ENCODE data around the gene CELSR1.

CELSR1 gene

DNA sequence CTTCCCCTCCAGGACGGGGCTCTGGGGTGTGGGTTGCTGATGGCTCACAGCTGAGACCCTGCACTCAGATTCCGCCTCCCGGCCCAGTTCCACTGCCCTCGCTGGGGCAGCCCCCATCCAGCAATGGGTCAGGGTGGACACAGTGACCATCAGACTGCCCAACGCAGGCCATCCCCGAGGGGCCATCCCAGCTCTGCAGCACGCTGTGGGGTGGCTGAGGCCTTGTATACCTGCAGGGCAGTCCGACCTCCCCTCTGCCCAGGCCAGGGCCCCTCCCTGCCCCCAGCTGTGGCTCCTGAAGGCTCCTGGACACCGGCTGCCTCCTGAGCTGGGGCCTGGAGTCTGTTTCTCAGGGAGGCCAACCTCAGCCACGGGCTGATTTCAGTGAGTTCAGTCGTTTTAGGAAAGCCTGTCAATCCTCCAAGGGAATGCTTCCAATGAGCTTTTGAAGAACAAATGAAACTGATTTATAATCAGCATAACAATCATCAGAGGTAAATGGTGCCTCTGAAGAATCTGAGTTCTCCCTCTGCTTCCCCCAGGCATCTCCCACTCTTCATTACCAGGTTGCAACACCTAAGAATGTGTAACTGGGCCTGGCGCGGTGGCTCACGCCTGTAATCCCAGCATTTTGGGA, 95.1 kb downstream of the CELSR1 start:
- no peak for DNase-seq
- intact Hi-C loops (cut with DNase I), result loop anchor here (10.0 kb wide), 1 partner anchor 68 kb away; no protein-coding TSS in a partner anchor

DNA sequence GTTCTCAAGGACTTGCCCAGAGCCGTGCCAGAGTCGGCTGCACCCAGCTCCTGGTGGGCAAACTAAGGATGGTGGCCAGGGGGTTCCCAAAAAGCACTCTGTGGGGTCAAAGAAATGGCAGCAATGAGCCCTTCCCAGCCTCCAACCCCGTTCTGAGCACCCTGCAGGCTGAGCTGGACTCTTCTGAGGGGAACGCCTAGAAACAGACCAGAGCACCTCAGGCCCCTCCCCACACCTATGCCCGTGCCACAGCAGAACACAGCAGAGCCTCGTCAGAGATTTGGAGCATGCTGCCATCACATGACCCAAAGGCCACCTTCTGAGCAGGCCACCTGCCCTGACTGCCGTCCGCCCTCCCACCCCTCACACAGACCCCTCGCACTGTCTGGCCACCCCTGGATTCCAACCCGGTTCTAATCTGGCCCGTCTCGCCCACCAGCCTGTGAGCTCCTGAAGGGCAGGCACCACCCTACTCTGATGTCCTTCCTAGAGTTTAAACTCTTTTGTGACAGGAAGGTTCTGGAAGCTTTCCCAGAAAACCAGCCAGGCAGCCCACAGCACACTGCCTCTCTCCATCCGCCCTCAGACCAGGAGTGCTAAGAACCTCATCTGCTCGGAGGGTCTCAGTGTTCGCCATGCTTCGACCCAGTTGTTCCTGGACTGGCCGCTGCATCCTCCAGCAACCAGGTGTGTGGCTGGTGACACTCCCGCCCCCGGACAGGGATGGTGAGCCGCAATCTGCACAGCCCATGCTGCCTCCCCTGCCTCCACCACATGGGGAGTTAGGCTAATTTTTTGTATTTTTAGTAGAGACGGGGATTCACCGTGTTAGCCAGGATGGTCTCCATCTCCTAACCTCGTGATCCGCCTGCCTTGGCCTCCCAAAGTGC, 97.6 kb downstream of the CELSR1 start:
- DNase-seq, result no peak
- intact Hi-C loops (cut with DNase I), result loop anchor here (10.0 kb wide), 1 partner anchor 65 kb away; no protein-coding TSS in a partner anchor

DNA sequence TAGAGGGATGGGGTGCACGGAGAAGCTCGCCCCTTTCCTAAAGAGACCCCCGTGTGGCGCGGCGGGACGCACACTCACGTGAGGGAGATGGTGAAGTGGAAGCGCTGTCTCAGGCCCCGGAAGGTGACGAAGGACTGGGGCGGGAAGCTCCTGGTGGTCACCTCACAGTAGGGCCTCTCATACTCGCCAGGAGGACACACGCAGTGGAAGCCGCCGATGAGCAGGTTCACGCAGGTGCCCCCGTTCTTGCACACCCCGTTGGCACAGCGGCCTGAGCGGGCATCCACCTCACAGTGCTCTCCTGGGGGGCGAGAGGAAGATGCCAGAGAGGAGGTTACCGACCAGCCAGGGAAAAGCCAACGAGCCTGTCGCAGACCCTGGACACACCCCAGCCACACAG, 98.3 kb downstream of the CELSR1 start:
- no peak for DNase-seq
- intact Hi-C loops (cut with DNase I), result no loop called here

DNA sequence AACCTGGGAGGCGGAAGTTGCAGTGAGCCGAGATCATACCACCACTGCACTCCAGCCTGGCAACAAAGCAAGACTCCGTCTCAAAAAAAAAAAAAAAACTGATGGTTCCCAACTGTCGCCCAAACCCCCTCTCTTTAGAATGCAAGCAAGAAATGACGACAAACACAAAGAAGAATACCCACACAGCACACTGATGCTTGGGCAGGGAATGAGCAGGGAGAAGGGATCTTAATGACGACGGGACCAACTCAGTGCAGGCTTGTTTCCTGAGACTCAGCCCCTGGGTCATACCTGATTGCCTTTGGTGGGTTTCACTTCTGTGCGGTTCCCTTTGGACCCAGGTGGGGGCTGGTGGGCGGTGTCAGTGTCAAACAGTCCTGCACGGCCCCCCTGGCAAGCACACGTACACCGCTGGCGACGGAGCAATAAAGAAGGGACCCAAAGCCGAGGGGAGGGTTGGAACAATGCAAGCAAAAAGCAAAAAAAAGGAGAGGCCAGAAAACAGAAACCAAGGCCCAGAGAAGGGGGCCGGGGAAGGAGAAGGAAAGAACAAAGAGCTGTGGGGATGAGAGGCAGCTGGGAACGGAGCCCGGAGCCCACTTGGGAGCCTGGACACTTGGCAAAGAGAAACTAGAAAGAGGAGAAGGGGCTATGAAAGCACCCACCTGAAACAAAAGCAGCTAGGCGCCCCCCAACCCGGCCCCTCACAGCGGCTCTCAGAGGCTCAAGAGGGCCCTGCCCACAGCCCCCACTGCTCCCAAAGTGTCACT, 99.6 kb downstream of the CELSR1 start:
- intact Hi-C loops (cut with DNase I), result no loop called here
- DNase-seq, result no peak

DNA sequence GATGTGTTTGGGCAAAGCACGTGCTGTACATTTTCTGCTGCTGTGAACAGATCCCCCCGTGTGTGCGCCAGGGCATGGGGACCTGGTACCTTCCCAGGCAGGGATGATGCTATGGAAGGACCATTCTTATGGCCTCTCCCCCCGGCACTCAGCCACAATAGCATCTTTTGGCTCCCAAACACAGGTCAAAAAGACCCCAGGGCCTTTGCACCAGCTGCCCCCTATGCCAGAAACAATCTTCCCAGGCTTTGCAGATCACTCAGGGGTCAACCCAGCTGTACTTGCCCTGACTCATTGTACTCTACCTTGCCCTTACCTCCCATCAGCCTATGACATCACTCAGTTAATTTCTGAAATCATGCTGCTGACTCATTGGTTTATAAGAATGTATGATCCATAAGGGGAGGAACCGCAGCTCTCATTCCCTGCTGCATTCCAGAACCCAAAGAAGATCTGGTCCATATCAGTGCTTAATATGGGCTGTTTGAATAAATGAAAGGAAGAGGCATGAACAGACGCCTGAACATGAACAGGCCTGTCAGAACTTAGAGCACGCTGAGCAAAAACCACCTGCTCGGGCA, 100.7 kb downstream of the CELSR1 start:
- DNase-seq, result no peak
- intact Hi-C loops (cut with DNase I), result no loop called here

DNA sequence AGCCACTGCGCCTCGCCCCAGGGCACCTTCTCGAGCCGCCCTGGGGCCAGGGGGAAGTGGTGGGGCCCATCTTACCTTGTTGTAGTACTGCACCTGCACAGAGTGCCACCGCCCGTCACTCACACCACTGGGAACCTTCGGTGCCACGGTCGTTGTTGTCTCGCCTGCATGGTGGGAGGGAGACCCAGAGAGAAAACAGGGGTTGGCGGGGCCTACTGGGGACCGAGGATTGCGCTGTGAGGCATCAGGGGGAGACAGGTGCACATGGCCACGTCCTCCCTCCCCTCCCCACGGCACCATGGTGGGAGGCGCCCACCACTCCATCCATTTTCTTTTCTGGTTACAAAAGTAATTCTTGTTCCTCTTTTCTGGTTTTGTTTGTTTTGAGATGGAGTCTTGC, 104.1 kb downstream of the CELSR1 start:
- intact Hi-C loops (cut with DNase I), result no loop called here

DNA sequence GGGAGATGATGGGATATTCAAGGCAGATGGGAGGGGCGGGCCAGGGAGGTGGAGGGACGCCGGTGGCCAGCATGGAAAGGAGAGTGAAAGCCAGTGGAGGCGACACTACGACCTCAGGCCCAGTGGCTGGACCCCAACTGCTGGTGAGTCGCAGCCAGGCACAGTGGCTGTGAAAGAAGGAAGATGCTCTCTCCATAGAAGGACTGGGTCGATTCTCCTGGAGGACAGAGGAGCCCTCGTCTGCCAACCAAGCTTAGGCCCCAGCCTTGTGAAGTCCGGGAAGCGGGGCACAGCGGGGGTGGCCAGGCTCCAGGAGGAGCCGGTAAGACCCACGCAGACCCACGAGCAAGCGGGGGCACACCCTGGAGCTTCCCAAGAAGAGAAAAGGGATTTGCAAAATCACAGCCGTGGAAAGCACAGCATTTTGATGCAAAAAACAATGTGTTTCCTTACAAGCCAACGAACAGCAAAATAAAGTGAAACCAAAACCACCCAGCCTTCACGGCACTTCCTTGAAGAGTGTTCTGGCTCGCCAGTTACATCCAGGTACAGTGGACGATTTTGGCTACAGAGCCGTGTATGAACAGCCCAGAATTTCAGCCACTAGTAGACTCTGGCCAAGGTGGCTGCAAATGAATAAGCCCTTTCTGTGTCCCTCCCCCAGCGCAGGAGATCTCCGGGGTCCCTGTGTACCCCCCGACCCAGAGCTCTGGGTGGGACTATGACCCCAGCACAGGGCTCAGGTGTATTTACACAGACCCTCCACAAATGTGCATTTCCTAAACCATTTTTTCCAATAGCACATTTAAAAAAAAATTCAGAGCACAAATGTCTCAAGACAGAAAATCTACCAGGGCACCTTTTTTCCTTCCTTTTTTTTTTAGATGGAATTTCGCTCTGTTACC, 105.0 kb downstream of the CELSR1 start:
- intact Hi-C loops (cut with DNase I), result no loop called here
- DNase-seq, result no peak

More for the DNA sequence above, 104.1 kb downstream of the CELSR1 start:
- DNase-seq, result no peak

DNA sequence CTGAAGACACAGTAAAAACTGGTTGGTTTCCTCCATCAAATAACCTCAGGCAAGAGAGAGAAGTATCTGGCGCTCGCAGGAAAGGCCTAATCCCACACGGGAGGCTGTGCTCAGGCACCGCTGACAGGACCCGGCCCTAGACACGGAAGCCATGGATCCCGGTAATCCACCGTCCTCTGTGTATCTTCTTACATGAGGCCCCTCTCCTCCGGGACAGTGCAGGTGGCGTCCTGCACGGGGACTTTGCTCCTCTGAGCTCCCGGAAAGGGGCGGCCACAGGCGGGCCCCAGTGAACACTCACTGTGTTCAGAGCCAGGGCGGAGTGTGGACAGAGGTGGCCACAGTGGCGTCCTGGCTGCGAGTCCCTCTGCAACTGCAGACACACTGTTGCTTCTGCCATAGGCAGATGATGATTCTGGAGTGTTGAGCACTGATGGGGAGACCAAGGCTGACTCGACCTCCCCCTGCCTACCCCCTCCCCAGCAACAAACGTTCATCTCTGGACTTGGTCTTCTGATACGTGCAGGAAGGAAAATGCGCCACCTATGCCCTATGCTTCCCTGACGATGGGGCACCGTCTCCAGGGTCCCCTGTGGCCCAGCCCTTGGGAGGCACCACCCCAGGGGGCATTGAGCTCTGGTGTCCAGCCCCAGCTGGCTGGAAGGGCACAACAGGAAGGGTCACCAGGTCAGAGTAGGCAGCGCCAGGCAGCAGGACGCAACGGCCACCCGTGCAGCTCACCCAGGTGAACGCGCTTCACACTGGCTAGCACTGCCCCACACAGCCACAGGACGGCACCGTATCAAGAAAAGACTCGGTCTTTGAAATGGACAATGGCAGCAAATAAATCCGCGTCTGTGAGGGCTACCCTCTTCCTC, 106.2 kb downstream of the CELSR1 start:
- intact Hi-C loops (cut with DNase I), result no loop called here
- DNase-seq, result no peak

DNA sequence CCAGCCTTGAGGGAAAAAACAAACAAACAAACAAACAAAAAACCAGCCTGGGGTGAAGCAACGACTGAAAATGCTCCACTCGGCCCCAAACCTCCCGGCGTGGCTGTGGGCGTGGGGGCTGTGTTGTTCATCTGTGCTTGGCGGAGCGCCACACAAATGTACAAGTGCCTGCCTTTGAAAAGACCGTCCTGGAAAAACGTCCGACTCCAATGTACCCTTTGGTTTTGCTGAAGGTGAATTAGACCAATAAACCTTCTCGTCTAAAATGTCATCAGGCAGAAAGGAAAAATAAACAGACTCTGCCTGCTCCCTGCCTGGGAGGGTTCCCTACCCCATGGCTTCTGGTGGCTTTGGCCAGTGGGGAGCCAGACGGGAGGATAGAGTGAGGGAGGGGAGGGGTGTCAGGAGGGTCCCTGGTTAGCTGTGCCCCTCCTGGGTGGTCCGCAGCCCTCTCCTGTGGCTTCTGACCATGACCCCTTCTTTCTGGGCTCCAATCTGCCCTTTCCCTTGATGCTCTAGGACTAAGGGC, 108.0 kb downstream of the CELSR1 start:
- no peak for DNase-seq
- intact Hi-C loops (cut with DNase I), result no loop called here

DNA sequence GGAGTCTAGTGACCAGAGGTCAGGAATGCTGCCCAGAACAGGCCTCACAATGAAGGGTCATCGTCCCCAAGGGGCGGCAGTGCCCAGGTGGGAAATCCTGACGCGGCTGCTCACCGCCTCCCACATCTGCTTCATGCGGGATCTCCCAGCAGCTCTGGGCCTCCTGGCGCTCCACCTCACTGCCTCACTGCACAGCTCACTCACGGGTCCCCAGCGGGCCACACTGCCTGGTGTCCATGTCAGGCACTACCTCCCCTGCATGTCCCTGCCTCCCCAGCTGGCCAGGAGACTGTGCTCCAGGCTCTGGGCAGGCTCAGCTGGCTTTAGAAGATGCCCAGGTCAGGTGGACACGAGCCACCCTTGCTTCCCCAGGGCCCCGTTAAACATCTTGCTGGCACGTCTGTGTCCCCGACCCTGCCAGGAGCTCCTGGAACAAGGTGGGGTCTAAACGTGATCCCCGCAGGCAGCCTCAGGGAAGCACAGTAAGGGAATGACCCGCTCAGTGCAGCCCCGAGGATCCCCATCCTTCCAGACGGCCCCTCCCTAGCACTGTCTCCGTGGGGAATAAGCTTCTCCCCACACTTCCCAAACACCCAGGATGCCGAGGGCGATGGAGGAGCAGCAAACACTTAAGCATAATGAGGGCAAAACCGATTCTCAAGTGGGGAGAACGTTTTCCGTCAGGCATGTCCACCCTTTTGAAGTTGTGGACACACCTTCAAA, 108.7 kb downstream of the CELSR1 start:
- DNase-seq, result no peak

DNA sequence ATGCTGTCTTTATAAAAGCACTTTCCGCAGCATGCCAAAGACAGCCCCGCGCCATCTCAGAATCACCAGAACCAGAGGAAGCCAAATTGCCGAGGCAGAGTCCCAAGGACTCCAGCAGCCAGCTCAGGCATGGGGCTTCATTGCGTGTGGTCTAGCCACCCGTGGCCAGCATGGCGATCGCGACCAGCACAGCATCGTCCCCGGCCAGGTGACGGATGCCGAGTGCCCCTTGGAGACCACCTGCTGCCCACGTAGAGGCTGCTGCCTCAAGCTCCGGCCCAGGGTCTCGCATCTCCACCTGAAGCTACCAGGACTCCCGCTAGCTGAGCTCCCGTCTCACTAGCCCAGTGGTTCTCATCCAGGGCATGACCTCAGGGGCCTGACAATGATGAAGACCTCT, 109.2 kb downstream of the CELSR1 start:
- no peak for DNase-seq
- intact Hi-C loops (cut with DNase I), result no loop called here

More for the DNA sequence above, 108.7 kb downstream of the CELSR1 start:
- intact Hi-C loops (cut with DNase I), result no loop called here

DNA sequence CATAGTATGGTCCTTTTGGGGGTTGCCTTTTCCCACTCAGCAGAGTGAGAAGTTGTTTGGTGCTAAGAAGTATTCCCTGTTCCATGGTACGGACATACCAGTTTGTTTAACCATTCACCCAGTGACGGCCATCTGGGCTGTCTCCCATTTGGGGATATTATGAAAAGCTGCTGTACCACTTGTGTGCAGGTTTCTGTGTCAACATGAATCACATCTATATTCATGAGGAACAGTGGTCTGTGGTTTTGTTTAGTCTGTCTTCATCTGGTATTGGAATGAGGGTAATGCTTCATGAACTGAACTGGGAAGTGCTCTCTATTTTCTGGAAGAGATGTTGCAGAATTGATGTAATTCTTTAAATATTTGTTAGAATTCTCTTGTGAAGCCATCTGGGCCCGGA, 112.4 kb downstream of the CELSR1 start:
- intact Hi-C loops (cut with DNase I), result no loop called here
- no peak for DNase-seq

DNA sequence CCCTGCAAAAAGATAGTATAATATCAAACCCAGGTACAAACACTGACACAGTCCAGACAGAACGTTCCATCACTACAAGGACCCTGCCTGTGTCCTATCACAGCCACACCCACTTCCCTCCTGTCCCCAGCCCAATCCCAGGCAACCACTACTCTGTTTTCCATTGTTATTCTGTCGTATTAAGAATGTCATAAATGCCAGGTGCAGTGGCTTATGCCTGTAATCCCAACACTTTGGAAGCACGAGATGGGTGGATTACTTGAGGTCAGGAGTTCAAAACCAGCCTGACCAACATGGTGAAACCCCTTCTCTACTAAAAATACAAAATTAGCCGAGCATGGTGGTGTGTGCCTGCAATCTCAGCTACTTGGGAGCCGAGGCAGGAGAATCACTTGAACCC, 112.9 kb downstream of the CELSR1 start:
- DNase-seq, result no peak
- intact Hi-C loops (cut with DNase I), result no loop called here

DNA sequence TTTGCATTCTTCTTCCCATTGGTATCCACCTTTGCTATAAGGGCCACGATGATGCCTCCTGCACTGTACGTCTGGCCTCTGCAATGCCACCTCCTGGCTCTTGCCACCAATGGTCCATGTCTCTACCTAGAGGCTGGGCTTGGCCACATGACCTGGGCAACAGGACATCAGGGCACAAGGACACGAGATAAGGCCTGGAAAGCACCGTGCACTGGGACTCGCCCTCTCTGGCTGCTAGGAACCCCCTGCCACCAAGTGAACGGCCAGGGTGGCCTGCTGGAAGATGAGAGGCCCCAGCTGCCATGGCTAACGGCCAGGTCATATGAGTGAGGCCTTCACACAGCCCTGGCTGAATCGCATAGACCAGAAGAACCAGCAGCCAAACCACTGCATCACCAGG, 114.5 kb downstream of the CELSR1 start:
- intact Hi-C loops (cut with DNase I), result no loop called here
- peak in 16 of 42 donors; percentile 15 to 59 (median 32) for DNase-seq

DNA sequence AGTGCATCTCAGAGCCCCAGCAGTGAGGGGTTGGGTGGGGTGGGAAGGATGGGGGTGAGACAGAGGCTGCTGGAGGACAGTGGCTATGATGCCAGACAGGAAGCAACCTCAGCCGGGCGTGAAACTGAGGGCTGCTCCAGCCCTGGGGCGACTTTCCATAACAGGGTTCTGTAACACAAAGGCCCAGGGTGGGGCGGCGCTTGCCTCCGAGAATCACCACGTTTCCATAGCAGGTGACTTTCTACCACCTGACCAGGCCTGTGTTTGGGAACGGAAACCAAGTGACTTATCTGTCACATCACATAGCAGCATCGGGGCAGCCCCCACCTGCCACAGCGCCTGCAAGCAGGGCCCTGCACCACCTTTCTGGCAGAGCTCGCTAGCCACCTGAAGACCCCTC, 116.2 kb downstream of the CELSR1 start:
- intact Hi-C loops (cut with DNase I), result no loop called here
- DNase-seq, result no peak

DNA sequence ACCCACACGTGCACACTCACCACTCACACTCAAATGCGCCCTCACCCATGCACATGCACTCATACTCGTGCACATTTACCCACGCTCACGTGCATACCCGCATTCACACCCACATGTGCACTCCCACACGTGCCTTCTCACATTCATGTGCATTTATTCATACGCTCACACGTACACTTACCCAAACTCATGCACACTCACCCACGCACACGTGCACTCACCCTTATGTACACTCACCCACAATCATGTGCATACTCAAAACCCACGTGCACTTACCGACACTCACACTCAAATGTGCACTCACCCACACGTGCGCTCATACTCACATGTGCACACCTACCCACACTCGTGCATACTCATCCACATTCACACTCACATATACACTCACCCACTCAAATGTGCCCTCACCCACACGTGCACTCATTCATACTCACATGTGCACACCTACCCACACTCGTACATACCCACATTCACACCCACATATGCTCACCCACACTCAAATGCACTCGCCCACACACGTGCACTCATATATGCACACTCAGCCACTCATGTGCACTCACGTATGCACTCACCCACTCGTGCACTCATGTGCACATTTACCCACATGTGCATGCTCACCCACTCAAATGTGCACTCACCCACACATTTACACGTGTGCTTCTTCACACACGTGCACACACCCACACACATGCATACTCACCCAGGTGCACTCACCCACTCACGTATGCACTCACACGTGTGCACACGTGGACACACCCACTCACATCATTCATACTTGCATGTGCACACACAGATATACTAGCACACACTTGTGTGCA, 117.5 kb downstream of the CELSR1 start:
- intact Hi-C loops (cut with DNase I), result no loop called here

More for the DNA sequence above, 117.5 kb downstream of the CELSR1 start:
- no peak for DNase-seq

Measured in head of caudate nucleus (tissue), 42 donors.